HL-60 (cell line): ENCODE results near the gene GAPDHS.

Experiments used
- DNase-seq, 2 experiments: peaks; one replicate each; pipeline ENCODE4 v3.0.0-alpha.2; 2010 to 2020; ENCODE audit warnings: low read depth in 1 of 2, low spot score in 1 of 2
- H3K27ac ChIP-seq: fragments of 250-450 bp; sonication (Bioruptor Pico); replicated peaks from 2 replicates; pipeline ENCODE4 v1.5.1; 2020; ENCODE audit warnings: mild to moderate bottlenecking, moderate library complexity
- H3K27me3 ChIP-seq: fragments of 250-450 bp; sonication (Bioruptor Pico); 2 replicates; pipeline ENCODE4 v1.5.1; 2021; ENCODE audit warnings: mild to moderate bottlenecking, moderate library complexity; ENCODE audit not compliant: insufficient read depth, poor library complexity, severe bottlenecking
- H3K4me3 ChIP-seq: replicated peaks from 2 replicates; pipeline ENCODE4 v1.5.1; 2011; ENCODE audit warnings: mild to moderate bottlenecking, control low read depth, low read length; ENCODE audit not compliant: insufficient read depth
- CTCF ChIP-seq: IDR thresholded peaks from one replicate; pipeline ENCODE4 v1.5.1; 2011; ENCODE audit warnings: low read length, control low read depth, inconsistent platforms; ENCODE audit not compliant: insufficient read depth
- GABPA ChIP-seq: IDR thresholded peaks from 2 replicates; pipeline ENCODE4 v1.6.1; 2012; ENCODE audit warnings: low read depth
- POLR2AphosphoS5 ChIP-seq: IDR thresholded peaks from 2 replicates; pipeline ENCODE4 v1.6.1; 2012; ENCODE audit warnings: low read depth
- REST ChIP-seq: IDR thresholded peaks from 2 replicates; pipeline ENCODE4 v1.6.1; 2012; ENCODE audit warnings: low read depth; ENCODE audit not compliant: insufficient replicate concordance
- SPI1 ChIP-seq: IDR thresholded peaks from 2 replicates; pipeline ENCODE4 v1.6.1; 2012; ENCODE audit warnings: low read depth, mild to moderate bottlenecking, borderline replicate concordance

Gene GAPDHS

DNA sequence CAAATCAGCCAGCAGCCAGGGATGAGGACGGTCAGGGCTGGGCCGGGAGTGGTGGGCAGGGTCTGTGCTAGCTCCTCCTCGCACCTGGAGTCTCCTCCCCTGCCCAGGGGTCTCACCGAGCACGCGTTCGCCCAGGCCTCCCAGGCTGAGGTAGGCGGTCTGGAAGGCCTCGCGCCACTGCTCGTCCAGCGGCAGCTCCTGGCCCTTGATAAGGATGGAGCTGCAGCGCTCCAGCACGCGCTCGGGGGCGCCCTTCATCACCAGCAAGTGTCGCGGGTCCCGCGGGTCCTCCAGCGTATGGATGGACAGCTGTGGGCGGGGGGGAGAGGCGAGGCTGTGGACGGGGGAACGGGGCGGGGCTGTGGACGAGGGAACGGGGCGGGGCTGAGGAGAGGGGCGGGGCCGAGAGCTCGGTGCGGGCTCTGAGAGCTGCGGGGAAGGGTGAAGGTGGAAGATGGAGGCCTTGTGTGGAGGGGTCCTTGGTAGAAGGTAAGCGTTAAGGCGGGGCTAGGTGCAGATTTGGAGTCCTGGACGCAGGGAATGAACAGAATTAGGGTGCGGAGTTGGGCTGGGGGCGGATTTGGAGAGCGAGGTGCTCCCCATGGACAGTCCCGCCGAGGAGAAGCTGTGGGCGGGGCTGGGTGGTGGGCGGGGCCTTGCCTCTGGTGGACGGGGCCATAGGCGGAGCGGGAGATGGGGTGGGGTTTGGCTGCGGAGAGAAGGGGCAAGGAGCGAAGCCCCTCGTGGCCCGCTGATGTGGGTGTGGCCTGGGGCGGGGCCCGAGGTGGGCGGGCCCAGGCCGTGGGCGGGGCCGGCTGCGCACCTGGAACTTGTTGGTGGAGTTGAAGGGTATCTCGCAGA, 24.5 kb downstream of the GAPDHS start:
- peak overlapping the region; percentile 11; the same call in 1 of the 2 replicates for H3K4me3 ChIP-seq

GRCh38 chr19:35558400-35559280, 25.4 kb downstream of the GAPDHS start:
- Histone ChIP-seq H3K27me3 (peaks cover 11% of the 10 kb centered on the region), H3K27ac (no peak overlapping the region), H3K4me3 (no peak overlapping the region)
- TF ChIP-seq POLR2AphosphoS5 (no peak), CTCF (no peak), REST (no peak)
- DNase-seq, result no peak

More for the DNA sequence above, 24.5 kb downstream of the GAPDHS start:
- Histone ChIP-seq H3K27me3 (peaks cover 11% of the 10 kb centered on the region), H3K27ac (no peak overlapping the region)
- TF ChIP-seq POLR2AphosphoS5, result no peak
- no peak for TF ChIP-seq SPI1
- TF ChIP-seq CTCF, result no peak
- TF ChIP-seq GABPA, result no peak
- no peak for TF ChIP-seq REST
- no peak for DNase-seq

- no peak for TF ChIP-seq POLR2AphosphoS5
- peak; percentile 91 for TF ChIP-seq REST
- DNase-seq, result peak in 1 of 2 experiments; percentile 69
- Histone ChIP-seq H3K4me3 (no peak overlapping the region), H3K27me3 (peaks cover 11% of the 10 kb centered on the region), H3K27ac (no peak overlapping the region)
These were observed 26.0 kb downstream of the GAPDHS start for GRCh38 chr19:35559281-35559659.
